Vagina (tissue), 2 donors: ENCODE results near the gene FLNB.

Source experiments
- CTCF ChIP-seq, 3 experiments: fragments of 450-650 bp in 2 of 3; fragments of 200-600 bp in 1 of 3; sonication (generic) in 1 of 3; IDR thresholded peaks; one replicate each; pipeline ENCODE4 v1.5.1; 2017 to 2019; ENCODE audit warnings: antibody characterized with exemption in 3 of 3, mild to moderate bottlenecking in 2 of 3, moderate library complexity in 2 of 3
- POLR2A ChIP-seq, 2 donors: fragments of 450-650 bp; IDR thresholded peaks; one replicate each; pipeline ENCODE4 v1.6.1; 2017; ENCODE audit warnings: antibody characterized with exemption in 2 of 2, mild to moderate bottlenecking in 2 of 2, moderate library complexity in 2 of 2
- POLR2AphosphoS5 ChIP-seq, 2 donors: sonication (generic); formaldehyde crosslinking; IDR thresholded peaks; one replicate each; pipeline ENCODE4 v1.9.0; 2017; ENCODE audit warnings: antibody characterized with exemption in 2 of 2, mild to moderate bottlenecking in 2 of 2, low read depth in 1 of 2; ENCODE audit not compliant: insufficient read depth in 1 of 2

GRCh38 chr3:58148049-58148448 is 139.8 kb downstream of the FLNB start:
- TF ChIP-seq POLR2A (IDR thresholded peaks at IDR 0.05) (no peak), CTCF (IDR thresholded peaks at IDR 0.05) (no peak), POLR2AphosphoS5 (IDR thresholded peaks at IDR 0.05; ENCODE audit: insufficient read depth in 1 of 2, low read depth in 1 of 2) (no peak)
